Esophagus squamous epithelium (tissue), 4 donors: ENCODE measurements around the gene ABCA1.

Source experiments
- POLR2A ChIP-seq, 4 donors: fragments of 450-650 bp; IDR thresholded peaks; one replicate each; pipeline ENCODE4 v1.6.1; 2017; ENCODE audit warnings: antibody characterized with exemption in 4 of 4, mild to moderate bottlenecking in 4 of 4, moderate library complexity in 3 of 4
- TF ChIP-seq, protein P1 (sequence below), 6 experiments: fragments of 450-650 bp in 4 of 6; fragments of 200-600 bp in 2 of 6; sonication (generic) in 2 of 6; IDR thresholded peaks; one replicate each; pipeline ENCODE4 v1.5.1; 2016 to 2019; ENCODE audit warnings: antibody characterized with exemption in 6 of 6, mild to moderate bottlenecking in 4 of 6, moderate library complexity in 4 of 6

DNA sequence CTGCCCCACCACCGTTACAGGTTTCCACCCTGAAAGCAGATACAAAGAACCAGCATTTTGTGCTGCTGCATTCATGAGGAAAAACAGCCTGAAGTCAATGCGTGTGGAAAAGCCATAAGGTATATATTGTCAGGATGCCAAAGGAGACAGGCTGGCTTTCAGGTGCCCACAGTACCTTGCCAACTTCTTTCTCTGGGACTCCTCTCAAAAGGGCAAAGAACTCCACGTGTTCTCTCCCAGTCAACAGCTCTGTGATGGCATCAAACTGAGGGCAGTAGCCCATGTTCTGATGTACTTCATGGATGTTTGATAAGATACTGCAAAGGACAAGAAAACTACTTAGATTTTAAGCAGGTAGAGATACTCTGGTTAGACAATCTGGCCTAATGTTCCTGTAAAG, 139.7 kb downstream of the ABCA1 start:
- TF ChIP-seq, protein P1, sequence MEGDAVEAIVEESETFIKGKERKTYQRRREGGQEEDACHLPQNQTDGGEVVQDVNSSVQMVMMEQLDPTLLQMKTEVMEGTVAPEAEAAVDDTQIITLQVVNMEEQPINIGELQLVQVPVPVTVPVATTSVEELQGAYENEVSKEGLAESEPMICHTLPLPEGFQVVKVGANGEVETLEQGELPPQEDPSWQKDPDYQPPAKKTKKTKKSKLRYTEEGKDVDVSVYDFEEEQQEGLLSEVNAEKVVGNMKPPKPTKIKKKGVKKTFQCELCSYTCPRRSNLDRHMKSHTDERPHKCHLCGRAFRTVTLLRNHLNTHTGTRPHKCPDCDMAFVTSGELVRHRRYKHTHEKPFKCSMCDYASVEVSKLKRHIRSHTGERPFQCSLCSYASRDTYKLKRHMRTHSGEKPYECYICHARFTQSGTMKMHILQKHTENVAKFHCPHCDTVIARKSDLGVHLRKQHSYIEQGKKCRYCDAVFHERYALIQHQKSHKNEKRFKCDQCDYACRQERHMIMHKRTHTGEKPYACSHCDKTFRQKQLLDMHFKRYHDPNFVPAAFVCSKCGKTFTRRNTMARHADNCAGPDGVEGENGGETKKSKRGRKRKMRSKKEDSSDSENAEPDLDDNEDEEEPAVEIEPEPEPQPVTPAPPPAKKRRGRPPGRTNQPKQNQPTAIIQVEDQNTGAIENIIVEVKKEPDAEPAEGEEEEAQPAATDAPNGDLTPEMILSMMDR (IDR thresholded peaks at IDR 0.05), result no peak
- no peak for TF ChIP-seq POLR2A (IDR thresholded peaks at IDR 0.05)
